Amniotic epithelial cell (primary cell): Measurements from ENCODE around the gene FZR1.
"Not testable (repeated sequence)": the region's sequence is repeated elsewhere in the genome, so short reads cannot be mapped to it uniquely, and the experiment has no call there.

ENCODE experiments used
- DNase-seq: peaks from one replicate; pipeline ENCODE4 v3.0.0-alpha.2; 2010; ENCODE audit warnings: low read depth

FZR1 gene

GRCh38 chr19:3514930-3515329 is 8.8 kb downstream of the FZR1 start:
- peak; percentile 35 for DNase-seq

GRCh38 chr19:3515891-3516422 is 9.8 kb downstream of the FZR1 start:
- DNase-seq = no peak

- no peak for DNase-seq
Measured at GRCh38 chr19:3516675-3517207, 10.6 kb downstream of the FZR1 start.

DNA sequence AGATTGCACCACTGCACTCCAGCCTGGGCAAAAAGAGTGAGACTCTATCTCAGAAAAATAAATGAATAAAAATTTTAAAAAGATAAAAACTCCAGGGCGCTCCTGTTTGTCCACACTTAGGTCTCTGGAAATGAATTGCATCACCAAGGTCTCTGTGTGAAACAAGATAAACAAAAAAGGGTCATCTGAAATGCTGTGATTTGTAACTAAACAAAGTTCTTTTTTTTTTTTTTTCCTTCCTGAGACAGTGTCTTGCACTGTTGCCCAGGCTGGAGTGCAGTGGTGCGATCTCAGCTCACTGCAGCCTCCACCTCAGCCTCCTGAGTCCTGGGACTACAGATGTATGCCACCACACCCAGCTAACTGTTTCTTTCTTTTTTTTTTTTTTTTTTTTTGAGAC is 11.5 kb downstream of the FZR1 start:
- DNase-seq = peak; percentile 53

DNA sequence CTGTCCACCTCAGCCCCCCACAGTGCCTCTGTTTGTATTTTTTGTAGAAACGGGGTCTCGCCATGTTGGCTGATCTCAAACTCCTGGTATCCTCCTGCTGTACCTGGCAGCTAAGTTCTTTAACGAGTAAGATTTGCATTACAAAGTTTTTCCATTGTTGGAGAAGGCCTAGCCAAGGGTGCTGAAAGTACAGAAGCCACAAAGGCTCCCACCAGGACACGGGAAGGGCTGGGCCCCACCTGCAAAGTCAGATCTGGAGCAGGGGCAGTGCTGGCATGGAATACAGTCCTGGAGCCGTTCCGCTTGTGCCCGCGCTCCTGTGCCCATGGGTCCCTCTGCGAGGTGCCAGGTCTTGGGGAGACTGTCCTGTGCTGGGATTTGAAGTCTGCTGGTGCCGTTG is 12.1 kb downstream of the FZR1 start:
- no peak for DNase-seq

- no peak for DNase-seq
Measured at GRCh38 chr19:3518659-3519058, 12.5 kb downstream of the FZR1 start.

DNA sequence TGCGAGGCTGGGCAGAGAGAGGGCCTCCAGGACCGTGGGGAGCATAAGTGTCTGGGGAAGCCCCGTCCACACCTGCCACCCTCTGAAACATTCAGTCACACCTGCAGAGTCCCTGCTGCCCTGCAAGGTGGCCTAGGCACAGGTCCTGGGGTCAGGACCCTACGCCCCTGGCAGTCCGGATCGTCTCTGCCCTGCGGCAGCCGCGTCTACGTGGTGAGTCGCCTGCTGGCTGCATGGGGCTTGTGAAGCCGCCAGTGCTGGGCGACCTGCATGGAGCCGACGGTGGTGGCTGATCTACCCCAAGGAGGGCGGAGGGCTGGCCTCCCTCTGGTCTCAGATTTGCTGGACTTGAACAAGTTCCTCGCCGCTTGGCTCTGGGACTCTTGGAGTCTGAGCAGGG is 13.0 kb downstream of the FZR1 start:
- DNase-seq = no peak

- no peak for DNase-seq
Measured at GRCh38 chr19:3520166-3521103, 14.3 kb downstream of the FZR1 start.

DNA sequence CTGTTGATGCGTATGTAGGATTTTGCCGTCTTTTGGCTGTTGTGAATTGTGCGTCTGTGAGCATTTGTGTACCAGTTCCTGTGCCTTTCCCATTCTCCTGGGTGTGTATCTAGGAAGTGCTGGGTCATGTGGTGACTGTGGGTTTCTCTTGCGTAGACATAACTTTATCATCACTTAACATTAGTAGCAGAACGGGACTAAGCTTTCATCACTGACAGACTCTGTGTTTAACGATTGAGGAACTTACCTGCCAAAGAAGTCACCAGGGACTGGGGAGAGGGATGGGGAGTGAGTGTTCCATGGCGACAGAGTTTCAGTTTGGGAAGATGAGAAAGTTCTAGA is 15.0 kb downstream of the FZR1 start:
- no peak for DNase-seq

DNA sequence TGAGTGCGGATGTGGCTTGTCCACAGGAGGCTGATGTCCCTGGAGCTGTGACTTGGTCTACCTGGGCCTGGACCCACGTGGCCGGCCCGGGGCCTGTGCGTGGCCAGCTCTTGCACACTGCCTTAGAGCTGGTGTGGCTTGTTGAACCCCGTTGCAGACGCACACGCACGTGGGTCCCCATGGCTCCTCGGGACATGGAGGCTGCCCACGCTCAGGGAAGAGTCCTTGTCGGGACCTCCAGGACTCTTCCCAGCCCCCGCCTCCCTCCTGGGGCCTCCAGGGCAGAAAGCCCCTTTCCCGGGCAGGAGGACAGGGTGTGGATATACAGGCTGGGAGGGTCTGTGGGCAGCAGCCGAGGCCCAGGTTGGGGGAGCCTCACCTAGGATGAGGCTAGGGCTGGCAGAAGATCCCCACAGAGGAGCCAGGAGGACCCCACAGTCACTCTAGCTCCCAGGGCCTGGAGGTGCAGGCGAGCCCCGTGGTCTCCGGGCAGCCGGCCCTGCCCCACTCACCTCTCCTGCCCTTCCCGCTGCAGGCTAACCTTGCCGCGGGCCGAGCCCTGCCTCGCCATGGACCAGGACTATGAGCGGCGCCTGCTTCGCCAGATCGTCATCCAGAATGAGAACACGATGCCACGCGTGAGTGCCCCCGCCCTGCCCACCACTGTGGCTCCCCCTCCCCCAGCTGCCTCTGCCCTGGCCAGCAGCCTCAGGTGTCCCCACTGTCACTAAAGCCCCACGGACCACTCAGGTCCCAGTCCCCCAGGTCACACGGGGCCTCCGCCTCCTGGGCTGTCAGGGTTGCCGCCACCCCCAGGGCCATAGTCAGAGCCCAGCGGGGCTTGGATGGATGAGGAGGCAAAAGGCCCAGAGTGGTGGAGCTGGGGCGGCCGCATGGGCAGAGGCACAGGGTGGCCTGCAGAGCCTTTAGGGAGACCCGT is 16.6 kb downstream of the FZR1 start:
- no peak for DNase-seq

DNA sequence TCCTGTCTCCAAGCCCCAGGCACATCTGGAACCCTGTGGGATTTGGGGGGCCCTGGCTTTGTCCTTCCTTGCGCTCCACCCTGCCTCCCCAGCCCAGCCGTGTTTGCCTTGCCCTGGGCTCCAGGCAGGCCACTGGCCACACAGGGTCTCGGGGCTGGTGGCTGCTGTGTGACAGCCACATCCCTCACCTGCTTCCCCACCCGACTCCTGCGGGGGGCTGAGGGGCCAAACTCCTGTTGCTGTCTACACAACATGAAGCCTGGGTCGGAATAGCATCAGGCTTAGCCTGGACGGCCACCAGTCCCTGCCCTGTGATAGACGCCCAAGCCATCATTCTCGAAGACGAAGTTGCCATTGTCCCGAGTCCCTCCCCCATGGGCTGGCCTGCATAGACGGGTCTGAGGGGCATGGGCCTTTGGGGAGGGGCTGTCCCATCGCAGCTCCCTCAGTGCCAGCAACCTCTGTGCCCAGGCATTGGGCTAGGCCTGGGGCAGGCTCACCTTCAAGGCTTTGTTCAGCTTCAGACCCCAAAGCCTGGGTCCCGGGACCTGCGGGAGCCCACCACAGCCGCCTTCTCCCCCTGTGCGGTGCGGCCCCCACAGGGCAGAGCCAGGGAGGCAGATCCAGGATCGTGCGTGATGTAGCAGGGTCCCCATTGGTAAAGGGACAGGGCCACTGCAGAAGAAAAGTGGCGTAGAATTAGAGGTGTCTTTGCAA is 17.4 kb downstream of the FZR1 start:
- no peak for DNase-seq

DNA sequence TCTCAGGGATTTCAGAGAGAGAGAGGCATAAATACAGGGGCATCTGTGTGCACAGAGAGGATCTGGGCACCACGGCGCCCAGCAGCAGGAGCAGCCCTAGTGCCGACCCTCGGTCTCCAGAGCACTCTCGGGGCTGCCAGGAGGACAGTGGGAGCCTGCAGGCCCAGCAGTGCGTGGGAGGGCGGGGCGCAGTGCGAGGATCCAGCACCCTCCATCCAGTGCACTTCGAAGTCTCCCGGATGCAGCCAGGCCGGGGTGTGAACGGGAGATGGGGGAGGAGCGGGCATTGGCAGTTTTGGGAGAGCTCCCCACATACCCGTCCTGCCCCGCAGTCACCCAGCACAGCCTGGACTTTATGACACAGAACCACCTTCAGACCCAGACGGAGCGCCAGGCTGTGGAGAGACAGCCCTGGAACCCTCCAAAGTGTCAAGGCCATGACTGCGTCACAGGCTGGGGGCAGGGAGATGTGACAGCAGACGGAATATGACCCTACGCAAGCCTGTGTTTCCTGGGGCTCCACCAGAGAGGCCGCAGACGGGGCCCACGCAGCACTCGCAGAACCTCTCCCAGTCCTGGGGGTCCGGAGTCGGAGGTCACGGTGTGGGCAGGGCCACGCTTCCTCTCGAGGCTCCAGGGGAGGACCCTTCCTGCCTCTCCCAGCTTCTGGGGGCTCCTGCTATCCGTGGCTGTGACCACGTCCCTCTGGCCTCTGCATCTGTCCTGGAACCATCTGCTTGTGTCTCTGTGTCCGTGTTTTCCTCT is 18.1 kb downstream of the FZR1 start:
- DNase-seq = no peak

- no peak for DNase-seq
Measured at GRCh38 chr19:3524904-3525451, 18.9 kb downstream of the FZR1 start.

DNA sequence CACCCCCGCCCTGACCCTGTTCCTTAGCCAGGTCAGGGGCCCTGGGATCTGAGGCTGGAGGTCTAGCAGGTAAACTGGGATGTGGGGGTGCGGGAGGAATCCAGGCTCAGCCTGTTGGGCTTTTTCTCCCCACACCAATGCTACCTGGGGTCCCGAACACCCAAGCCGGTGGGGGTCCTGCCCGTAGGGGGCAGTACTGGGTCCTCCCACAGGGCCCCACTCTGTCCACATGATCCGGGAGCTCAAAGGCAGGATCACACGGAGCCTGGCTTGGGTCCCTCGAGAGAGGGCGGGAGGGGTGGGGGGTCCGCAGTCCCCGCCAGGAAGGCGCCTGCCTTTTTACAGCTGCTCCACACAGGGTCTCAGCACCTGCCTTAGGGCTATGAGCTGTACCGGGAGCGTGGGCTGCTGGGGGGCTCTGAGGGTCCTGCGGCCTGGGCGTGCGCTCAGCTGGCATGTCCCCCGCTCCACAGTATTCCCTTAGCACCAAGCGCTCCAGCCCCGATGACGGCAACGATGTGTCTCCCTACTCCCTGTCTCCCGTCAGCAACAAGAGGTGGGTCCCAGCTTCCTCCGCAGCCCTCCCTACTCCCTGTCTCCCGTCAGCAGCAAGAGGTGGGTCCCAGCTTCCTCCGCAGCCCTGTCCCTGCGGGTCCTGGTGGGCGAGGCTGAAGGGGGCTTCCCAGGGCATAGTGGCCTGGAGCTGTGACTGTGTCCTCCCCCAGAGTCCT is 20.6 kb downstream of the FZR1 start:
- no peak for DNase-seq

DNA sequence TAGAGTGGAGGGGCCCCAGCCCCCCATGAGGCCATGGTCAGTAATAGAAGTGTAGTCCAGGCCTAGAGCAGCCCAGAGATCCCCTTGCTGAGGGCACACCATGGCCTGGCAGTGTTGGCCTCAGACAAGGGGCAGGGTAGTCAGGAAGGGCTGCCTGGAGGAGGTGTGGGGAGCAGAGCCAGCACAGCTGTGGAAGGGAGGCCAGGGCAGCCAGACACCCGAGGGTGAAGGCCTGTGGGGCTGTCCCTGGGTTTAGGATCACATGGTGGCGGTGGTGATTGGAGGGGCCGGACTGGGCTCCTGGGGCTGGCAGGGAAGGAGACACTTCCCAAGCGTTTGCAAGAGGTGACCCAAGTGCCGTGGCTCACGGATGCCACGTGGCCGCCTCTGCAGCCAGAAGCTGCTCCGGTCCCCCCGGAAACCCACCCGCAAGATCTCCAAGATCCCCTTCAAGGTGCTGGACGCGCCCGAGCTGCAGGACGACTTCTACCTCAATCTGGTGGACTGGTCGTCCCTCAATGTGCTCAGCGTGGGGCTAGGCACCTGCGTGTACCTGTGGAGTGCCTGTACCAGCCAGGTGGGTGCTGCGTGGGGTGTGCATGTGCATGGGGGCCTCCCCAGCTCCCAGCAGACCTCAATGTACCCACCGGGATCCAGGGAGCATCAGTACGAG is 21.3 kb downstream of the FZR1 start:
- DNase-seq = no peak

DNA sequence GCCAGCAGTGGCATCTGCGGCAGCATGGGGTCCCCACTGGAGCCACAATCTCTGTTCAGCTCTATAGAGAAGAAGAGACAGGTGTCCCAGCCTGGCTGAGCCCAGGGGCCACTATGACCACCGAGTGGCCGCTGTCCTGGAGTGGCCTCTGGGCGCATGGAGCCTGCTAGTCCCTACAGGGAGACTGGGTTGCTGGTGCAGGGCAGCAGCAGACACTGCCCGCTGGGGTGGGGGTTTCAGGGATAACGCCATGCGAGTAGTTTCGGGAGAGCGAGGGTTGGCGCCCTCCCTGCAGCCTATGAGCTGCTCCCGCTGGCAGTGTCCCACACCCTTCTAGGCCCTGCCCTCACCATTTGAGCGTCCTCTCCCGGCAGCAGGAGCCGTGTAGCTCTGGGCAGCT is 22.0 kb downstream of the FZR1 start:
- DNase-seq = no peak

- no peak for DNase-seq
Measured at GRCh38 chr19:3528539-3529211, 22.6 kb downstream of the FZR1 start.

- DNase-seq = not testable (repeated sequence)
Measured at GRCh38 chr19:3529299-3529698, 23.2 kb downstream of the FZR1 start.

- no peak for DNase-seq
Measured at GRCh38 chr19:3530389-3530788, 24.3 kb downstream of the FZR1 start.
